ENCODE data around the gene ATP8B3.

- TF ChIP-seq CEBPB (IDR thresholded peaks at IDR 0.05; ENCODE audit: borderline replicate concordance, low read depth, low read length) = no peak
- TF ChIP-seq ZNF17 (CRISPR knock-in tag; IDR thresholded peaks at IDR 0.05) = no peak
- no peak for TF ChIP-seq PCBP1 (IDR thresholded peaks at IDR 0.05; ENCODE audit: borderline replicate concordance, low read depth, low read length)
- TF ChIP-seq TCF12 (IDR thresholded peaks at IDR 0.05) = no peak
- TF ChIP-seq TCF12 (CRISPR knock-in tag; IDR thresholded peaks at IDR 0.05) = no peak
- TF ChIP-seq BHLHE40 (IDR thresholded peaks at IDR 0.05; ENCODE audit: low read length) = no peak
- TF ChIP-seq CTCF (CRISPR knock-in tag; IDR thresholded peaks at IDR 0.05) = no peak
- TF ChIP-seq JUND (CRISPR knock-in tag; IDR thresholded peaks at IDR 0.05) = no peak
Measured at GRCh38 chr19:1752009-1752756, 59.9 kb downstream of the ATP8B3 start.
